GM10266 (cell line): Measurements from ENCODE around the gene FOXP1.

ENCODE experiments used
- DNase-seq: peaks from one replicate; pipeline ENCODE4 v3.0.0; 2012; ENCODE audit errors: extremely low spot score
- TF ChIP-seq, protein P1 (sequence below): IDR thresholded peaks from 2 replicates; pipeline ENCODE4 v1.5.1; 2012; ENCODE audit warnings: mild to moderate bottlenecking, low read depth; ENCODE audit not compliant: control insufficient read depth, insufficient read depth; ENCODE audit errors: missing control alignments

Gene FOXP1

DNA sequence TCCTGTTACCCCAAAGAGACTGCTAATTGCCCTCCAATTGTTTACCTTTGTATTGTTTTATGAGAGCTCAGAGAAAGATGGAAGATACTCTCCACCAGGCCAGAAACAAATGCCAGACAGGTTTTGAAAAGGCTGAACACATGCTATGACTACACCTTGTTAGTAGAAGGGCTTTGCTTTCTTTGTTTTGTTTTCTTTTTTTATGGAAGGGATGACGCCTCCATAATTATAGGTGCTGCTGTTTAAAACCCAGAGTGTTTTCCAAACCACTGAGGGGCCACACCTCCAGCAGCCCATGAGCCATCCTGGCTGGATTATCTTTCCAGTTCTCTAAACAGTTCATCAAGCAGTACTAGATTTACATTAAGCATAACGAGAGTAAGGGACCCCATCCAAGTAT lies 5.6 kb upstream of the FOXP1 start:
- TF ChIP-seq, protein P1, sequence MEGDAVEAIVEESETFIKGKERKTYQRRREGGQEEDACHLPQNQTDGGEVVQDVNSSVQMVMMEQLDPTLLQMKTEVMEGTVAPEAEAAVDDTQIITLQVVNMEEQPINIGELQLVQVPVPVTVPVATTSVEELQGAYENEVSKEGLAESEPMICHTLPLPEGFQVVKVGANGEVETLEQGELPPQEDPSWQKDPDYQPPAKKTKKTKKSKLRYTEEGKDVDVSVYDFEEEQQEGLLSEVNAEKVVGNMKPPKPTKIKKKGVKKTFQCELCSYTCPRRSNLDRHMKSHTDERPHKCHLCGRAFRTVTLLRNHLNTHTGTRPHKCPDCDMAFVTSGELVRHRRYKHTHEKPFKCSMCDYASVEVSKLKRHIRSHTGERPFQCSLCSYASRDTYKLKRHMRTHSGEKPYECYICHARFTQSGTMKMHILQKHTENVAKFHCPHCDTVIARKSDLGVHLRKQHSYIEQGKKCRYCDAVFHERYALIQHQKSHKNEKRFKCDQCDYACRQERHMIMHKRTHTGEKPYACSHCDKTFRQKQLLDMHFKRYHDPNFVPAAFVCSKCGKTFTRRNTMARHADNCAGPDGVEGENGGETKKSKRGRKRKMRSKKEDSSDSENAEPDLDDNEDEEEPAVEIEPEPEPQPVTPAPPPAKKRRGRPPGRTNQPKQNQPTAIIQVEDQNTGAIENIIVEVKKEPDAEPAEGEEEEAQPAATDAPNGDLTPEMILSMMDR = no peak
- no peak for DNase-seq

DNA sequence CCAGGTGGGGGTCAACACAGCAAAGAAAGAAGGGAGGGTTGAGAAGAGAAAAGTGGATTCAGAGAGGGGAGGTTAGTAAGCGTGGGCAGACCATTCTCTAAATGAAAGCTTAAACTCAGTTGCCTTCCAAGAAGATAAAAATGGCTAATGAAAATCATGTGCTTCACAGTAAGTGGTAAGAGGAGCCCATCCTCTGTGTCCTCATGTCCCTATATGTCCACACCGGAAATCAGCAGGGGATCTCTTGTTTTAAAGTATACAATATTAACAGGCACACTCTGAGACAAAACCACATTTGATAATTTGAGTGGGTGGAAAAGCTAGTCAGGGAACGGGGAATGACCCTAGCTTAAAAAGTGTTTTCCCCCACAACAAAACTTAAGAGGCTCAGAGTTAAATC lies 4.4 kb upstream of the FOXP1 start:
- TF ChIP-seq, protein P1 = no peak
- DNase-seq = no peak

DNA sequence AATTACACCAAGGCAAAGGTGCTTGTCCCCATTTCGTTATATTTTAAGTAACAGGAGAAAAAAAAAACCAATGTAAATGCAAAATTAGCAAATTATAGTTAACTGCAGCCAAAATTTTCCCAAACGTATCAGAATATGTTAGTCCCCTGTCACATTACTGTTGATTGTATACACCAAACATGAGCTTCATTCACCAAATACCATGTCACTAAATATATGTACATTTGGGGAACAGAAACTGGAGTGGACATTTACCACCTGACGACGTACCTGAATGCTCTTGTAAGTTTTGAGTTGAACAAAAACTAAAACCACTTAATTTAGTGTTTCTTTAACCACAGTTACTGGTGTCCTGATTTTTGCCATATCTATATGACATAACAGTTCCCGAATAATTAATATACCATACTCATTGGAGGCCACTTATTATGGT lies 3.3 kb upstream of the FOXP1 start:
- no peak for DNase-seq
- TF ChIP-seq, protein P1 = no peak

DNA sequence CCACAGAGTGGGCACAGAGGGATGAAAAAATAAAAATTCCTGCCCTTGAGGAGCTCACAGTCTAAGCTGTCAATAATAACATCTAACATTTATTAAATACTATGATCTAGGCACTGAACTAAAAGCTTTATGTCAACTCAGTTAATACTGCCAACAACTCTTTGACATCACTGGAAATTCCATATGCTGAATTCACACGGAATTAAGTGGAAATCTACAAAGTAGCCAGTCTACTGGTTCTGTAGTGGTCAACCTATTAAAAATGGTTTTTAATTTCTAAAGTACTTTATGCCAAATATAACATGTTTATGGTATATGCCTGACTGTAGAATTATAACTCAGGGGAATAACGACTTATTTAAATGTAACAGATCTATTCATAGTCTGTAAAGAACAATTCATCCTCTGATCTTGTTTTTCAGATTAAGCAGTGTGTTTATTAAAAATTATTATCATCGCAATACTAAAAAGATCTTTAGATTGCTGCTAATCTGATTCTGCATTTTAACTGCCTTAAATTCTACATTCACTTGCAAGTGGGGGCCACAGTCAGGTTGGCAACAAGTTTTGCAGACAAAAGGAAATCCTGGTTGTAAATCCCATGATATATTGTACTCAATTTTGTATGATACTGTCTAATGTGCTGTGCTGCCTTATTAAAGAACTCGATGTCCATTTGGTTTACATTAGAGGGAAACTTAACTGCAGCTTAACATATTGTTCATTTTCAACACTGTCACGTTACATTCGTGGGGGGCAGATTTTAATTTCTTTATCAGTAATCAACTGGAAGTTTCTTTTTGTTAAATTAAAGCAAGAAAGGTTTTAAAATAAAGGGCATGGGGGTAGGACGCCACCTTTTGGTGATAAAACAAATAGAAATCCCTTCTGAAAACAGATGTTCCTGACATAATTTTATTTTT lies 2.6 kb upstream of the FOXP1 start:
- DNase-seq = peak; percentile 29
- TF ChIP-seq, protein P1 = peak; percentile 49

DNA sequence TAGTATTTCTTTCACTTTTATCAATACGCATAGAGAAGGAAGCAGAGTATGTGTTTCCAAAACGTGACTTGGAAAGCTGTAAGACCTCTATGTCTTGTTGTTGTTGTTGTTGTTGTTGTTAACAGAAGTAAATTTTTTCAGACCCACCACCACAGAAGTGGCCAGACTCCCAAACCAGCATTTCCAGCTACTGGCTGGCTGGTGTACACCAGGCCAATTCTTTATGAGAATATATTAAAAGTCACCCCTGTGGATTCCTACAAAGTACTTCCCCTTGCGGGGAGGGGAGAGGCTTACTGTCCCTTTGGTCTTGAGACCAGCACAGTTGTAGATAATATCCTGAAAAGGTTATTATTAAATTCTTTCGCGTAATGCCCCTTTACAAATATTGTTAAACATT lies 1.6 kb upstream of the FOXP1 start:
- no peak for DNase-seq
- TF ChIP-seq, protein P1 = no peak

DNA sequence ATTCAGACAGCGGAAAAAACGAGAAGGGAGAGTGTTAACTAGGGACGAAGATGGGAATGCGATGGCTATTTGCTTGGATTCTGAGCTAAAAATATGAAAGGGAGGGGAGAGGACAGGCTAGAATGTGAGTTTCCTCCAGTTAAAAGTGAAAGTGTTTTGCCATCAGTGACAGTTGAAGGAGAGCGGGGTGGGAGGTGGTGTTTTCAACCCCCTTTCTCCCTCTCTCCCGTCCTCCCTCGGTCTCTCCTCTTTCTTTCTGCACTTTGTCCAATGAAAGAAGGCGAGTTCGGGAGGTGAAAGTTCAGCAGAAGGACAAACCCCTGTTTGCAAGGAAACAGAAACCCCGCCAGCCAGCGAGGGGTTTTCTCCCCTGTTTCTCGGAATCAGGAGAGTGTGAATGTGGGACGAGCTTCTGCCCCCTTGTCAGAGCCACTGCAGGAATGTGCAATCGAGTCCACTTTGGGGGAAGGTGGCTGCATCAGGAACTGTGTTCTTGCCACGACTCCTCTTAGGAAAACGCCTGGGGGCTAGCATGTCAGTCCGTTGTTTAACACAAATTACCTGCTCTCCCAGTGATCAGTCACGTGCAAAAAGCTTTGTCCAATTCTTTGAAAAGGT lies 975 bp upstream of the FOXP1 start:
- TF ChIP-seq, protein P1 = no peak
- peak; percentile 25 for DNase-seq
